Measurements from ENCODE around the gene NDRG4.

NDRG4 gene

GRCh38 chr16:58455750-58456149 is 44.2 kb upstream of the NDRG4 start:
- Histone ChIP-seq H3K27ac (no peak overlapping the region), H3K4me3 (no peak overlapping the region)
- DNase-seq (ENCODE audit: low spot score): no peak
- no peak for TF ChIP-seq CTCF (IDR thresholded peaks at IDR 0.05)

- no peak for TF ChIP-seq CTCF (IDR thresholded peaks at IDR 0.05)
- H3K27ac ChIP-seq: no peak overlapping the region
- no peak for DNase-seq (ENCODE audit: low spot score)
- H3K4me3 ChIP-seq: no peak overlapping the region
Measured at GRCh38 chr16:58456193-58456592, 43.8 kb upstream of the NDRG4 start.

- no peak for DNase-seq (ENCODE audit: low spot score)
- Histone ChIP-seq H3K27ac (no peak overlapping the region), H3K4me3 (no peak overlapping the region)
- no peak for TF ChIP-seq CTCF (IDR thresholded peaks at IDR 0.05)
Measured at GRCh38 chr16:58458606-58459343, 41.2 kb upstream of the NDRG4 start.

- Histone ChIP-seq H3K4me3 (no peak overlapping the region), H3K27ac (no peak overlapping the region)
- TF ChIP-seq CTCF (IDR thresholded peaks at IDR 0.05): no peak
- no peak for DNase-seq (ENCODE audit: low spot score)
Measured at GRCh38 chr16:58459344-58460218, 40.4 kb upstream of the NDRG4 start.

GRCh38 chr16:58460219-58460610 is 39.7 kb upstream of the NDRG4 start:
- no peak for DNase-seq (ENCODE audit: low spot score)
- no peak for TF ChIP-seq CTCF (IDR thresholded peaks at IDR 0.05)
- Histone ChIP-seq H3K4me3 (no peak overlapping the region), H3K27ac (no peak overlapping the region)

GRCh38 chr16:58461056-58461455 is 38.9 kb upstream of the NDRG4 start:
- no peak for TF ChIP-seq CTCF (IDR thresholded peaks at IDR 0.05)
- no peak for DNase-seq (ENCODE audit: low spot score)
- Histone ChIP-seq H3K4me3 (no peak overlapping the region), H3K27ac (no peak overlapping the region)

All from coronary artery (tissue), 2 donors.